Dermis blood vessel endothelial cell (primary cell): ENCODE results near the gene ARHGAP26. TPM values are rescaled to one million over a fixed set of nuclear protein-coding genes. Genes with fewer than 3 reads are reported as not detected.
A peak's percentile ranks its signal among the peaks of the same experiment; 100 is the strongest.

ENCODE experiments used
- DNase-seq: peaks from one replicate; pipeline ENCODE4 v3.0.0; 2010
- total RNA-seq: library from RNA; depleted of rRNA; stranded (reverse); fragments of >200 nt; gene quantifications from 2 replicates; pipeline ENCODE4 v1.2.3, GENCODE V29; 2014

The ARHGAP26 gene
- total RNA-seq, 1 donor from 2014 or later = 51.7 TPM

DNA sequence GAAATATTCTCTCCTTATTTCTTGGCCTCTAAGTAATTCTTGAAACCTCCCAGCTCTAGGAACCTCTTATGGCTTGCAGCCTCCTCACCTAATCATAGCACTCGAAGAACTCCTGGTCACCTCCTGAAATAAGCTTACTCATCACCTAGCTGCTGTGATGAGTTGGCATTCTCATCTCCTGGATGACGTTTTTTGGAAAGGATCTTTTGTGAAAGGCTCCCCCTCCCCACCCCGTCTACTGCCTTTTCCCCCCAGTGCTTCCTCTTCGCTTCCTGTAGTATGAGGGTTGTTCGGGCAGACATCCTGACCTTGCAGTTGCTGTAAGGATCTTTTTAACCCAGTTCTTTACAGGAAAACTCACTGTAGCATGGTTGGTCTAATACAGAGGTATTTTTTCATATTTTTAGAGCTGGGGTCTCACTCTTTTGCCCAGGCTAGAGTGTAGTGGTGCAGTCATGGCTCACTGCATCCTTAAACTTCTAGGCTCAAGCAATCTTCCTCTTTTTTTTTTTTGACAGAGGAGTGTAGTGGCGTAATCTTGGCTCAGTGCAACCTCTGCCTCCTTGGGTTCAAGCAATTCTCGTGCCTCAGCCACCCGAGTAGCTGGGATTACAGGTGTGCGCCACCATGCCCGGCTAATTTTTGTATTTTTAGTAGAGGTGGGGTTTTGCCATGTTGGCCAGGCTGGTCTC lies 41.8 kb downstream of the ARHGAP26 start:
- DNase-seq = peak; percentile 78

DNA sequence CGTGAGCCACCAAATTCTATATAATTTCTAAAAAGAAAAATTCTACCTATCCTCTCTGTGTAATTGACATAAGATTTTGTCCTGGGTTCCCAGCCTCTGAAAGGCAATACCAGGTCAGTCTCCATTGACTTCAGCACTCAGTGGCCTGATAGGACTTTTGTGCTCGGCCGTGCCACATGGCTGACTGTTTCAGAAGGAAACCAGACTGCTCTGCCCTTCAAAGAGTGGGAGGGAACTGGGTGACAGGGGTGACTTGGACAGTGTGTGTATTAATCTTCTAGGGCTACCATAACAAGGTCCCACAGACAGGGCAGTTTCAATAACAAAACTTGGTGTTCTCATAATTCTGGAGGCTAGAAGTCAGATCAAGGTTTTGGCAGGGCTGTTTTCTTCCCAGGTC lies 43.0 kb downstream of the ARHGAP26 start:
- no peak for DNase-seq

DNA sequence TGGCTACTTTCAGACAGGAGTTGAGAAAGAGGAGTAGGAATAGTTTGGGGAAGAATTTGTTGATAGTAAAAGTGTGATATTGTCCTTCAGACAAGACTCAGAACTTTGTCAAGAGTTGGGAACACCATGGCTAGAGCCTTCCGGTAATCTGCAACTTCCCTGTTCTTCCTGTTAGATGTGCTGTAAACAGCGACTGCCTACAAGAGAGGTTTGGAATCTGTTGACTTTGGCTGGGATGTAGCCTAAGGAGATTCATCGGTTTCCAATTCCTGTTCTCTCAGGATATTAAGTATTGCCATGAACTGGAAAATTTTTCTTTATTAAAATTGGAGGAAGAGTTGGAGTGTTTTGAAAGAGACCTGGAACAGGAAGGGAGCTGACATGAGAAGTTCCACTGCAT lies 43.9 kb downstream of the ARHGAP26 start:
- peak; percentile 86 for DNase-seq

DNA sequence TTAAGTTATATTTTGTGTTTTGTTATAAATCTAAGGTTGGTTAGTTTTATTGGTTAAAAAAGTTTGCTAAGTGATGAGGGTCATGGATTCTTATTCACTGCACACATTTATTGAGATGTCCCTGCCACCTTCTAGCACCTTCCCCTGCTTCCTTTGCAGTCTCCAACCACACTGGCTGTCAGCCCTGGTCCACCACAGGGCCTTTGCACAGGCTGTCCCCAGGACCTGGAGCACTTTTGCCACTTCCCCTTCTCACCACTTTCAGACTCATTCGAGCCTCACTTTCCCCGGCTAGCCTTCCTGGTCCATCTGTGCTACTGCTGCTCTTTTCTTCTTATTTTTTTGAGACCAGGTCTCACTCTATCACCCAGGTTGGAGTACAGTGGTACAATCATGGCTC lies 45.3 kb downstream of the ARHGAP26 start:
- no peak for DNase-seq

DNA sequence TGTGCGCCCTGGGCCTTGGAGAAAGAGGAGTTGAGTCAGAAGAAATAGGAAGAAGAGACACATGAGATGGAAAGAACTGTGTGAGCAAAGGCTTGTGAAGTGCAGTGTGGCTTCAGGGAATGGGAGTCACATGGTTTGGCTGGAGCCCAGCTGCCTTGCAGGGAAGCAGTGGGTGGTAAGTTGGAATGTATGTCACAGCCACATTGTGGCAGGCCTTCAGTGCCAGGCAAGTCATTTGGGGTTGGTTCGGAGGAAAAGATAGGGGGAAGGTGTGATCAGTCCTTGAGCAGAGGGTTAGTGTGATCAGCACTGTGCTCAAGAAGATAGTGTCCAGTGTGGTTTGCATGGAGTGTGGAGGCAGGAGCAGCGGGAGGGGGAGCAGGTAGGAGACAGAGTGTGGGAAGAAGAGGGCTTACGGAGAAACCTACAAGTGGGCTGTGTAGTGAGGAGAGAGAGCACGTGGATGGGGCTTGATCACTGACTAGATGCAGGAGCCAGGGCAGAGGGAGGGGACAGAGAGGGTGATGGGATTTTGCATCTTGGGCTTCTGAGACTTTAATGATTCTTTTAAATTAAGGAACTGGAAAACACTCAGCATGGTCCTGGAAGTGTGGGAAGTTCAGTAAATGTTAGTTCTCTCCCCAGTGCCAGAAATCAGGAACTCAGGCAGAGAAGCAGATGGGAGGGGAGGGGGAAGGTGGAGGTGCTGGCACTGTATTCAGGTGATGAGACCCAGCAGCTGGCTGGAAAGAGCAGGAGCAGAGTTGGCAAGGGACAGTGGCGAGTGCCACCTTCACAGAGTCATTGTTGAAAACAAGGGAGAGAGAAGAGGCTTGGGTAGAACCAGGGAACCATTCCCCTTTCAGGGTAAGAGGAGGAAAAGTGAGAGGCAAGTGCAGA lies 46.6 kb downstream of the ARHGAP26 start:
- peak; percentile 66 for DNase-seq

DNA sequence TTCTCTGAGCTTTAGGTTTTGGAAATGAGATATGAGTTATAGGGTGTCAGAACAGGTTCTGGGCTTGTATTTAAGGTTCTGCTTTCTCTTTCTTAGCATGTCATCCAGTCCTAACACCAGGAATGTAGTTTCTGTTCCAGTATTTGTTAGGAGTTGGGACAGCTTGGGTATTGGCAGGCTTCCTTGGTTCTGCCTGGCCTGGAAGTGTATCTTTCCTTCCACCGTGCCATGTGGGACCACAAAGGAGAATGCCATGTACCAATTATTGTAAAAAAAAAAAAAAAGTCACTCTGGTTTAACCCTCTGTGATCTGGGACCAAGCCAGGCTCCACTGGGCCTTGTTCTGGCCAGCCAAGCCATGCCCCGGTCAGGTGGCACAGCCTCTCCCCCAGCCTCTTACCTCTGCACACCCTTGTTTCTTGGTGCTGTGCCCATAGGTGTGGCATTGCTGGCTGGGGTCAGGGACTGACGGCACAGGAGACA lies 47.8 kb downstream of the ARHGAP26 start:
- DNase-seq = no peak

DNA sequence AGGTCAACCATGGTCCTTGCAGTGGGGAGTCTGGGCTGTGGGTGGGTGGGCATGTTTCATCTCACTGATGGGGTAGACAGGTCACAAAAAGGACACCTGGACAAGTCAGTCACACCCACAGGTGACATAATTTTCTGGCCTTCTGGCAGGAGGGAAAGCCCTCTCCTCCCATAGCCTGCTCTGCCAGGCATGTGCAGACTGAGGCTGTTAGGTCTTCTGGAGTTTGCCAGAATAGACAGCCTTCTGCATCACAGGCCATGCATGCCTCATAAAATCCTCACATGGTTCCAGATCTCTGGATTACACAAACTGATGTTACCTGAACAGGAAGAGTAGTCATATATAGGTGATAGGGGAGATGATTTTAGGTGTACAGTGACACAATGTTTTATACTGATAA lies 49.1 kb downstream of the ARHGAP26 start:
- DNase-seq = no peak

DNA sequence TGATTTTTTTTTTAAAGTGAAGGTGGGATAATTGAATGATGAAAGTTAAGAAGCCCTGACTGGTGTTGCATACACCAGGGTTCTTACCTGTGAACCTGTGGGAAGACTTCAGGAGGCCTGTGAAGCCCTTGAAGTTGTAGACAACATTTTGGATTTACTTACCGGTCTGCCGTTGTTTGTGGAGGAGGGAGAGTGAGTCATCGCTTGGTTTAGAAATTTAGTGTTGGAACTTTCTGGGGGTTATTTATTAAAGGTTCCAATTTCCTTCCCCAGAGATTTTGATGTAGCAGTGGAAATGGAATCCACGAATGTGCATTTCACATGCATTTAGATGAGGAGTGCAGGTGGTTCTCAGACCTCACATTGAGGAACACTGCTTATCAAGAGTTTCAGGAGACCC lies 49.6 kb downstream of the ARHGAP26 start:
- no peak for DNase-seq

DNA sequence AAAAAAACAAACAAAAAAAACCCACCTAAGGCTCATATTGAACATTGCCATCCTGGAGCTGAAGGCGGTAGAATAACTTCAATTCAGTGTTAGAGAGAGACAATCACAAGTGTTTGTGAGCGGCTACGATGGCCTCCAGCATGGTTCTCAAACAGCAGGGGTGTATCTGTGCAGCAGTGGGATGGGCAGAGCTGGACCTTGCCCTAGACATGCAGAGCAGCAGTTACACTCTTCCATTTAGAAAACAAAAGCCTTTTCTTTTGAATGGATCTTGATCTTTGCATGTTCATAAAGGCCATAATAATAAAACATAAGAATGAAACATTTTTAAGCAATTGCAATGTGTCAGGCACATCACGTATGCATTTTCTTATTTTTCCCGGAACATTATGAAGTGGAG lies 50.3 kb downstream of the ARHGAP26 start:
- DNase-seq = no peak

DNA sequence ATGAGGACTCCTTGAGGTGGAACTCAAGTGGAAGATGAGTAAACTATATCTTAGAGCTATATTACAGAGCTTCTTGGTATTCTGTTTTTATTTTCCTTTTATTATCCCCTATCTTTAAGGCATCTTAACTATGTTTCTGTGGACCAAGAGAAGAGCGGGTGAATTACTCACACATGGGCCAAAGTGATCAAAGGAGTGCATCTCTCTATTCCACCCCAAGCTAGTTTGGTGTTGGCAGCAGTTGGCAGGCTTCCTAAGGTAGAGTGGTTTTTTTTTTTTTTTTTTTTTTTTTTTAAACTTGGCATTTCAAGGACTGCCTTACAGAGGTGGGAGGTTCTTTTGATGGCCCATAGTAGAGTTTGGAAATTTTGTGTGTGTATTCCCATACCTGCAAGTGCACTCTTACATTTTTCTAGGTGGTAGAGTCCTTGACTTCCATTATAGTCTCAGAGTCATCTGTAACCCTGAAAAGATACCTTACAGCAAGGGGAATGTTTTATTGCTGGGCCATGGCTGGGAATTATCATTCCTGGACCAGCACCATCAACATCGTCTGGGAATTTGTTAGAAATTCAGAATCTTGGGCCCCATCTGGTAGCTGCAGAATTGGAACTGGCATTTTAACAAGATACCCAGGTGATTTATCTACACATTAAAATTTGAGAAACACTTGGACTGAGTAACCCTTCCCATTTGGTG lies 51.0 kb downstream of the ARHGAP26 start:
- no peak for DNase-seq

DNA sequence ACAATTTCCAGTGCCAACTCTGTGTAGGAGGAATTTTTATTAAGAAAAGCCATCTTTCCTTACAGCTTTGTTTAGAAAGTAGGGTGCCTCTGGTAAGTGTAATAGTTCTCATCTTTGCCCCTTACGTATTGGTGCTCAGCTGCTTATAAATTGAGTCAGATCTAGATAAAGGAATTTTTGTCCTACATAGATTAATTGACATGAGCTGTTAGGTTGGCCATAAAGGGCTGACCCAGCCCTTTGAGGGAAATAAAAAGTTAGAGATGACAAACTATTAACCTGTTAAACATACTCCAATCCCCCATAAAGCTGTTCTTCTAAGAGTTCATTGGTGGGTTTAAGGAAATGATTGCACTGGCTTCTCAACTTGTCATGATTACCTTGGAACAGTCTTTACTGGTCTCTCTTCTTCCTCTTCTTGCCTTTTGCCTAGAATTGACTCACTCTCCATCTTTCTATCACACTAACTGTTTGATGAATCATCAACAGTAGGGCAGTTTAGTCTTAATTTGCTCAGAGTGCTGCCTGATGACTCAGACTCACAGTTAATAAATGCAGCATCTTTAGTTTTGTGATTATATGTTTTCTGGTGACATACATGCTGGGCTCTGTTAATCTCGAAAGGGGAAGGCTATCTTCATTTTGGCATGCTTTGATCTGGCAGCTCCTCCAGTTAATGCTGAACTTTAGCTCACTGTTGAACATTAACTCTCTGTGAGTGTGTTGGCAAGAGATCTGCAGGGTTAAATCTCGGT lies 51.7 kb downstream of the ARHGAP26 start:
- peak; percentile 82 for DNase-seq

DNA sequence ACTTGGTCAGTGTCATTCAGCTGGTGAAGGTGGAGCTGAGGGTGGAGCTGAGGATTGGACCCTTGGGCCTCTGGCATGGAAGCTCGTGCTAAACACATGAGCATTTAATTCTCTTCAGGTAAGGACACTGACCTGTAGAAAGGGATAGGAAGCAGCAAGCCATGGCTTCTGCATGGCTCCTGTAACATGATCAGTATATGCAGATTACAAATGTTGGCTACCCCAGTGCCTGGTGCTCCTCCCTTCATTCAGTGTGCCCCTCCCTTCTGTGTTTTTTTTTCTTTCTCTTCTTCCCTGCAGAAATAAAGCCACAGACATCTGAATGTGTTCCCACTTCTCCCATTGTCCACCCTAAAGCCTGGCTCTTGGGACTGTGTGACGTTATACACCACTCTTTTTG lies 52.9 kb downstream of the ARHGAP26 start:
- no peak for DNase-seq

DNA sequence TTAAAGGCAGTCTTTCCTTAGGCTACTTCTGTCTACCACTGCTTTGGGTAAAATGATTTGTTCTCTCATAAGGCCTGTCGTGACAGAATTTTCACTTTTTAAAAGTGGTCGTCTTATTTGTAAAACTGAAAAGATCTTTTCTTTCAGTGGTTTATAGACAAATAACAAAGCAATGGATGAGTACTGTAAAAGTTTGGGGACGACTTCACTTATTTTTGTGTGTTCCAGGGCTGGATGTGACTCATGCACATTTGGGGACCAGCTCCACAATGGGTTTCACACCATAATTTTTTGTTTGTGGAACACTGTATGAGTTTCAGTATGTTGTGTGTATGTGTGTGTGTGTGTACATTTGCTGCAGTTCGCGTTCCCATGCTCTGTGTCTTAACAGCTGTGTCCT lies 53.6 kb downstream of the ARHGAP26 start:
- DNase-seq = no peak

DNA sequence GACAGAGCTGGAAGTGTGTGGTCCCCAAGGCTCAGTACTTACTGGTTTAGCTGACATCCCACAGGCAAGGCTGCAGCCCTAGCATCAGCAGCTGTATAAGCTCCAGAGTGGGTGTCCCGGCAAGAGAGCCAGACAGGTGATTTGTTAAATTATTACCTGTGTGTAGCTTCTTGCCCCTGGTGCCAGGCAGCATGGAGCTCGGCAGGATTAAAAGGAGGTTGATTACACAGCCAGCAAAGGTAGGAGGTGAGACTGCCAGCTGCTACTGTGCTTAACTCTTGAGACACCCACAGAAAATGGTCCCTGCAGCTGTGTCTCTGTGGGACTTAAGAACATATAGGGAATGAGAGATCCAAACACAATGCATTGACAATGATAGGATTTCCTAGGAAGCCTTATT lies 54.2 kb downstream of the ARHGAP26 start:
- DNase-seq = no peak

DNA sequence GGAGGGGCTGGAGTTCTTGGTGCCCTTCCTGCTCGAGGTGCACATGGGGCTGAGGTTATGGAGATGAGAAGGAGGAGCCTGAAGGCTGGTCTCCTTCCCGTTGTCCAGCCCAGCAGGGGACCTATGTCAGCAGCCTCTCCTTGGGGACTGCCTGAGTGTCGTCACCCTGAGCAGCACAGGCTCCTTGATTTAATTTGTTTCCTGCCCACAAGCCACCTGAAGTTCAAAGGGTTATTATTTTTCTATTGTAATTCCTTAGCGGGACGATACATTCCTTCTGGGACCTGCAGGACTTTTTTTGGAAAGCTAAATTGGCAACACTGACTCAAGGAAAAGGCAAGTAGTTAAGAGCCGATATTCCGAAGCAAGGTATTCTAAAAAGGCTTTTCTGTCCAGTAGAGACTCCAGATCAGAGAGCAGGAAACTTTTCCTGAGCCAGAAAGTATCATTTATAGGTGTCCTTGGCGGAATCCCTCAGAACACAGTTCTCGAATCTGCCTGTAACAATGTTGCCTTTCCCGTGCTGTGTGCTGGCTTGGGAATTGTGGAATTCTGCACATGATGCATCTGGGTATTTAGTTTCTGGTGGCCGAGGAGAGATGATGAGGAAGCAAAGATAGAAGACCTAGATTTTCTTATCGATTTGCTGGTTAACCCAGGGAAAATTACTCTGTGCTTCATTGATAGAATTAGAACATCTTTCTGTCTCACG lies 55.4 kb downstream of the ARHGAP26 start:
- DNase-seq = peak; percentile 62

DNA sequence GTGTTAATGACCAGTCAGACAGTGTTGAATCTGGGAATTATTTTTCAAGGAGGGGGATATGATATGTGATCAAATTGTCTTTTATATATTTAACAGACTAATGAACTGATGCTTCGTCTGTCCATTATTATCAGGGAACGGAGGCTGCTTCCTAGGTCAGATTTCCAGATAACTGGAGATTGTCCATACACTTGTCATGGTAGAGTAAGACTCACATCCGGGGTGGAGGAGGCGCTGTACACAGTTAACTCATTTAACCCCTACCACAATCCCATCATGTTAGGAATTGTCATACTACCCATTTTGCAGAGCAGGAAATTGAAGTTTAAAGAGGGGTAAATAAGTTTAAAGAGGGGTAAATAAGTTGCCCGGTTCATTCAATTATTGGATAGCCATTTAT lies 55.9 kb downstream of the ARHGAP26 start:
- DNase-seq = no peak

DNA sequence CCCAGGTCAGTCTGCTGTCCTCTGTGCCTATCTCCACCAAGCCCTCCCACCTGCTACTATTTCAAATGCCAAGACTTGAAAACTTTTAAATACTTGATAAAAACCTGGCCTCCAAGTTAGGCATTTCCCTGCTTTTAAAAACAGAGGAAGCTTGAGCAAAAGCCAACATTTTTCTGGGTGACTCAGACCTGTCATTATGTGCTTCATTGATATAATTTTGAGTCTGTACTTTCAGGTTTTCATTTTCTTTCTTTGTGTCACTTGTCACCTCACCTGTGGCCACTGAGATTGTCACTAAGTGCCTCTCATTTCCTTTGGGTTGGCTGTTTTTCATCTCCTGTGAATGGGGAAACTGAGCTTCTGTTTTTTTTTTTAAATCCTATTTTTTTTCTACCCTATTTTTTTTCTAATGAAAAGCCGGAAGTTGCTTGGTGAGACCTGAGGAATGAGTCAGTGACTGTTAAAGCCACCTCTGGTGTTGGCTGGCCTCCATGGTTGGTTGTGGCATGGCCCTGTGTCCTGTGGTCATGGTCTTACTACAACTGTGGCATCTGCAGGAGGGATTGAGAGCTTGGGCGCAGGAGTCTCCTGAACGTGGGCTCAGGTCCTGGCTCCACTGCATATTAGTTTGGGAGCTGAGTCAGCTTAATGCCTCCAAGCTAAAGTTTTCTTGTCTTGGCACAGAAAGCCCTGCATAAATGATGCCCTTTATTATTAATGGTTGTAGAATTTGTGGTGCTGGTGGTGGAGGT lies 56.7 kb downstream of the ARHGAP26 start:
- peak; percentile 90 for DNase-seq

DNA sequence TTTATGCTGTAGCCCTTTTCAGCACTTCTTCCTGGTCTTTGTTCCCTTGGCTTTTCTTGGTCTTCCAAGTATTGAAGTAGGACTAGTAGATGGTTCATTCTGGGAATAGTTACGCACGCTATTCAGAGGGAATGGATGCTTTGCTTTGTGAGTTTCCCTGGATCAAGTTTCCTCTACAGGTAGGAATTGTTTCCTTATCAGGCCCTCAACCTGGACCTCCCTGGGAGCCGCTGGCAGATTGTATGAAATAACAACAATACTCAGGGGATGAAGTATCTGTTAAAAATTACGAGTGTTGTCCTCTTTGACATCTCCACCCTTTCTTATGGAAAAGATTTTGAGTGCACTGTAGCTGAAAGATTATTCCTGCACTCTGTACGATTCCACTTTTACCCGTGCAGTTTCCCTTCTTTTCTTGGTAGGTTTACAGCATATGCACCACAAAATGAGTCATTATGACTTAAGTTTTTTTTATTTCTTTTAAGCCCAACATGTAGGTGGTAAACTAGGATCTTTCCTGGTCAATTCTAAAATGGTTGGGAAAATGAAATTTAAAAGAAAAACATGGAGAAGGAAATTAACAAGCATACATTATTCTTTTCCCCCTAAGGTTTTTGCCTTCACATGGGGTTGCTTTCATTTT lies 57.9 kb downstream of the ARHGAP26 start:
- DNase-seq = peak; percentile 37

DNA sequence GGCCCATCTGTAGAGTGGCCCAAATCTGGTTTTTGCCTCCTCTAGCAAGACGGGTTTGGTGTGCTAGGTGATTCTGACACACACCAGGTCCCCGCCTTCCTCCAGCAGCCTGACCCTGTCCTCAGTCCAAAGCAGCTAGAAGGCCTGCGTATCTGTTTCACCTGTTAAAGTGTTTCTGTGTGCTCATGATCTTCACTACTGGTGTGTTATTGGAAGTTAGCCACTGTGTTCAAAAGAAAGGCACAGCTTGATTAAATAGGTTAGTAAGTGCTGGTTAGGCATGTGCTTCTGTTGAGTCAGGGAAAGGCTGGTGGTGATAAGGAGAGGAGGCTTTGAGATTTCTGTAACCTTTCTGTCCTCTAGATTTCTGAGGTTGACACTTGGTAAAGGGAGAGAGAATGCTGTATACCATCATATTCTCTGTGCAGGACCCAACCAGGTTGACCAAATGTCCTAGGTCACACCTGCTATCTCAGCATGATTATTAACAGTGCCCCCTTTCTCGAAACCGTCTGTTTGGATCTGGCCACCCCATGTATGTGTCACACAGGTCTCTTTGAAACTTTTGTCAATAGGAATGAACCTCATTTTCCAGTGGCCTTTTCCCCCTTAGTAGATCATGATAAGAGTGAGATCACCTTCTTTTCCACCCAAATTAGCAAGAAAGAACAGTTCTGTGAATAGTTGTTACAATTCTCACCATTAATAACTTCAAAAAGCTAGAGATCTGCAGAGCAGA lies 58.8 kb downstream of the ARHGAP26 start:
- DNase-seq = no peak

DNA sequence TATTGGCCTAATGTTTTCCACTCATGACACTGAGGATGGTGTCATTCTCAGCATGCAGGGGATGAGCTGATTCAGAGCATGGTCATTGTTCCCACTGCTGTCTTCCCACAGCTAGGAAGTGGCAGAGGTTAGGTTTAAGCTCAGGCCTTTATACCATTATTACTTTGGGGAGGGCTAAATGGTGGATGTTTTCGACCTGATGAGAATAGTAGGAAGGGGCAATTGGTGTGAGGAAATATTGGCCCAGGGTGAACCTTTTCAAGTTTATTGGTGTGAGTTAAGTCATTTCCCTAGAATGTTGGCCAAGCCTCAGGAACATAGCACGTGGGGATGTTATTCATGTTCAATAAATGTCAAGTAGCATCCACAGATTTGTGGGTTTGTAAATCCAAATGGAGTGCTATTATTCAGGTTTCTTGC lies 59.6 kb downstream of the ARHGAP26 start:
- DNase-seq = peak; percentile 89
